ENCODE measurements around the gene CASZ1. TPM values are rescaled to one million over a fixed set of nuclear protein-coding genes. Genes with fewer than 3 reads are reported as not detected.

CASZ1 gene
- total and polyA plus RNA-seq, 2 experiments from 2014 or later: 3.6 to 6.9 TPM

GRCh38 chr1:10608690-10609089 lies 187.8 kb downstream of the CASZ1 start:
- no peak overlapping the region for H3K4me3 ChIP-seq
- H3K9me2 ChIP-seq (replicated peaks; ENCODE audit: insufficient read depth): no peaks in the 10 kb centered on the region
- TF ChIP-seq, protein P1, sequence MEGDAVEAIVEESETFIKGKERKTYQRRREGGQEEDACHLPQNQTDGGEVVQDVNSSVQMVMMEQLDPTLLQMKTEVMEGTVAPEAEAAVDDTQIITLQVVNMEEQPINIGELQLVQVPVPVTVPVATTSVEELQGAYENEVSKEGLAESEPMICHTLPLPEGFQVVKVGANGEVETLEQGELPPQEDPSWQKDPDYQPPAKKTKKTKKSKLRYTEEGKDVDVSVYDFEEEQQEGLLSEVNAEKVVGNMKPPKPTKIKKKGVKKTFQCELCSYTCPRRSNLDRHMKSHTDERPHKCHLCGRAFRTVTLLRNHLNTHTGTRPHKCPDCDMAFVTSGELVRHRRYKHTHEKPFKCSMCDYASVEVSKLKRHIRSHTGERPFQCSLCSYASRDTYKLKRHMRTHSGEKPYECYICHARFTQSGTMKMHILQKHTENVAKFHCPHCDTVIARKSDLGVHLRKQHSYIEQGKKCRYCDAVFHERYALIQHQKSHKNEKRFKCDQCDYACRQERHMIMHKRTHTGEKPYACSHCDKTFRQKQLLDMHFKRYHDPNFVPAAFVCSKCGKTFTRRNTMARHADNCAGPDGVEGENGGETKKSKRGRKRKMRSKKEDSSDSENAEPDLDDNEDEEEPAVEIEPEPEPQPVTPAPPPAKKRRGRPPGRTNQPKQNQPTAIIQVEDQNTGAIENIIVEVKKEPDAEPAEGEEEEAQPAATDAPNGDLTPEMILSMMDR (IDR thresholded peaks at IDR 0.05; ENCODE audit: poor library complexity): no peak
- no peak for TF ChIP-seq EZH2 (IDR thresholded peaks at IDR 0.05; ENCODE audit: borderline replicate concordance)
- TF ChIP-seq EZH2phosphoT487 (IDR thresholded peaks at IDR 0.05; ENCODE audit: low read depth, severe bottlenecking, unreplicated experiment): no peak
- WGBS (ENCODE audit: low lambda C conversion rate, missing lambda C conversion rate): 80% methylated on average over 2 of the region's 2 CpGs
- no peaks in the 10 kb centered on the region for H3K36me3 ChIP-seq (replicated peaks; ENCODE audit: insufficient read depth, low read depth)
- no peak overlapping the region for H3K4me2 ChIP-seq
- H3K4me1 ChIP-seq (ENCODE audit: insufficient read depth): no peaks in the 10 kb centered on the region
- no peak overlapping the region for H3K27ac ChIP-seq
- no peaks in the 10 kb centered on the region for H3K27me3 ChIP-seq
- no peaks in the 10 kb centered on the region for H3K9me3 ChIP-seq (ENCODE audit: low read depth)
- H4K20me1 ChIP-seq (ENCODE audit: insufficient read depth, poor library complexity, severe bottlenecking): no peaks in the 10 kb centered on the region
- no peak overlapping the region for H2AFZ ChIP-seq
- peaks cover 6% of the 10 kb centered on the region for H3K79me2 ChIP-seq
- DNase-seq (ENCODE audit: low spot score): no peak

DNA sequence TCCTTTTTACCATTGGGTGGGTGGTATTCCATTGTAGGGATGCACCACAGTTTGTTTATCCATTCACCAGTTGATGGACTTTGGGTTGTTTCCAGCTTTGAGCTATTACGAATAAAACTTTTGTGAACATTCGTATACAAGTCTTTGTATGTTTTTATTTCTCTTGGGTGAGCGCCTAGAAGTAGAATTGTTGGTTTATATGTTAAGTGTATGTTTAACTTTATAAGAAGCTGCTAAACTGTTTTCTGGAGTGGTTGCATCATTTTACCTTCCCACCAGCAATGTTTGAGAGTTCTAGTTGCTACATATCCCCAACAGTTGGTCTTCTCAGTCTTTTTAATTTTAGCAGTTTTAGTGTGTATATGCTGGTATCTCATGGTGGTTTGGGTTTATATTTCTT lies 189.2 kb downstream of the CASZ1 start:
- Histone ChIP-seq H3K4me2 (no peak overlapping the region), H3K4me3 (no peak overlapping the region), H3K27me3 (no peaks in the 10 kb centered on the region), H3K36me3 (replicated peaks; ENCODE audit: insufficient read depth, low read depth) (no peaks in the 10 kb centered on the region), H3K9me2 (replicated peaks; ENCODE audit: insufficient read depth) (no peaks in the 10 kb centered on the region), H3K4me1 (ENCODE audit: insufficient read depth) (peaks cover 7% of the 10 kb centered on the region), H4K20me1 (ENCODE audit: insufficient read depth, poor library complexity, severe bottlenecking) (no peaks in the 10 kb centered on the region), H3K9me3 (ENCODE audit: low read depth) (no peaks in the 10 kb centered on the region), H2AFZ (no peak overlapping the region), H3K27ac (no peak overlapping the region), H3K79me2 (peaks cover 6% of the 10 kb centered on the region)
- WGBS (ENCODE audit: low lambda C conversion rate, missing lambda C conversion rate): 63% methylated on average over 3 of the region's 3 CpGs
- peak; percentile 42 for DNase-seq (ENCODE audit: low spot score)
- TF ChIP-seq EZH2phosphoT487 (IDR thresholded peaks at IDR 0.05; ENCODE audit: low read depth, severe bottlenecking, unreplicated experiment): no peak
- TF ChIP-seq EZH2 (IDR thresholded peaks at IDR 0.05; ENCODE audit: borderline replicate concordance): no peak
- TF ChIP-seq, protein P1 (IDR thresholded peaks at IDR 0.05; ENCODE audit: poor library complexity): no peak

GRCh38 chr1:10606064-10606463 lies 190.4 kb downstream of the CASZ1 start:
- peaks cover 6% of the 10 kb centered on the region for H3K79me2 ChIP-seq
- no peak overlapping the region for H3K4me2 ChIP-seq
- no peaks in the 10 kb centered on the region for H3K9me3 ChIP-seq (ENCODE audit: low read depth)
- no peaks in the 10 kb centered on the region for H3K36me3 ChIP-seq (replicated peaks; ENCODE audit: insufficient read depth, low read depth)
- no peak for DNase-seq (ENCODE audit: low spot score)
- TF ChIP-seq EZH2 (IDR thresholded peaks at IDR 0.05; ENCODE audit: borderline replicate concordance) (no peak), EZH2phosphoT487 (IDR thresholded peaks at IDR 0.05; ENCODE audit: low read depth, severe bottlenecking, unreplicated experiment) (no peak)
- TF ChIP-seq, protein P1 (IDR thresholded peaks at IDR 0.05; ENCODE audit: poor library complexity): no peak
- H3K27me3 ChIP-seq: no peaks in the 10 kb centered on the region
- no peaks in the 10 kb centered on the region for H4K20me1 ChIP-seq (ENCODE audit: insufficient read depth, poor library complexity, severe bottlenecking)
- H3K27ac ChIP-seq: no peak overlapping the region
- no peak overlapping the region for H2AFZ ChIP-seq
- peaks cover 11% of the 10 kb centered on the region for H3K4me1 ChIP-seq (ENCODE audit: insufficient read depth)
- 84% methylated on average over 7 of the region's 7 CpGs for WGBS (ENCODE audit: low lambda C conversion rate, missing lambda C conversion rate)
- H3K9me2 ChIP-seq (replicated peaks; ENCODE audit: insufficient read depth): no peaks in the 10 kb centered on the region
- H3K4me3 ChIP-seq: no peak overlapping the region

DNA sequence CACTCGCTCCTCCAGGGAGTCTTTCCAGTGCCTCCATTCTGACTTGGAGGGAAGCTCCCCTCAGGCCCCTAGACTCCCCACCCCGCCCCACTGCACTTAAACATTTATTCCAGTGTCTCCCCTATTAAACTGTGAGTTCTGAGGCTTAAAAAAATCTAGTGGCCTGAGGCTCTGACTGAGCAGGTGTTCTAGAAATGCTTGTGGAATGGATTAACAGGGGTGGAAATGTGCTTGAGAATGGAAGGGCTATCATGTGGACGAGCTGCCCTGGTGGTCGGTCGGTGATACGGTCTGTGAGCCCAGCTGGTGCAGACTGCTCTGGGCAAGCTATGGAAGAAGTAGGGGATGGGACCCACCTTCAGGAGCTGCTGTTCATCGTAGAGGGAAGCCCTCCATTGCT lies 191.5 kb downstream of the CASZ1 start:
- TF ChIP-seq EZH2phosphoT487 (IDR thresholded peaks at IDR 0.05; ENCODE audit: low read depth, severe bottlenecking, unreplicated experiment) (no peak), EZH2 (IDR thresholded peaks at IDR 0.05; ENCODE audit: borderline replicate concordance) (no peak)
- TF ChIP-seq, protein P1 (IDR thresholded peaks at IDR 0.05; ENCODE audit: poor library complexity): no peak
- H3K4me2 ChIP-seq: no peak overlapping the region
- no peaks in the 10 kb centered on the region for H3K27me3 ChIP-seq
- peaks cover 17% of the 10 kb centered on the region for H3K4me1 ChIP-seq (ENCODE audit: insufficient read depth)
- H3K9me2 ChIP-seq (replicated peaks; ENCODE audit: insufficient read depth): no peaks in the 10 kb centered on the region
- H3K27ac ChIP-seq: no peak overlapping the region
- H3K4me3 ChIP-seq: no peak overlapping the region
- over 99% methylated on average over 7 of the region's 7 CpGs for WGBS (ENCODE audit: low lambda C conversion rate, missing lambda C conversion rate)
- H3K36me3 ChIP-seq (replicated peaks; ENCODE audit: insufficient read depth, low read depth): no peaks in the 10 kb centered on the region
- H2AFZ ChIP-seq: no peak overlapping the region
- no peak for DNase-seq (ENCODE audit: low spot score)
- no peaks in the 10 kb centered on the region for H4K20me1 ChIP-seq (ENCODE audit: insufficient read depth, poor library complexity, severe bottlenecking)
- H3K9me3 ChIP-seq (ENCODE audit: low read depth): no peaks in the 10 kb centered on the region
- H3K79me2 ChIP-seq: no peaks in the 10 kb centered on the region

Data from hepatocyte (in vitro differentiated cells).